Raji (cell line): ENCODE results near the gene ZDHHC14.

ENCODE experiments used
- POLR2A ChIP-seq: IDR thresholded peaks from 2 replicates; pipeline ENCODE4 v1.6.1; 2011; ENCODE audit warnings: low read depth, low read length, control low read depth; ENCODE audit not compliant: insufficient read depth

Gene ZDHHC14

GRCh38 chr6:157380779-157381561 lies at the start of gene ZDHHC14:
ZDHHC14 (plus strand) TSS chr6:157381190.
- peak; percentile 86 for TF ChIP-seq POLR2A

GRCh38 chr6:157332813-157333212 lies 48.2 kb upstream of the ZDHHC14 start:
- TF ChIP-seq POLR2A = no peak

GRCh38 chr6:157333537-157333936 lies 47.5 kb upstream of the ZDHHC14 start:
- TF ChIP-seq POLR2A = no peak

GRCh38 chr6:157333956-157334355 lies 47.0 kb upstream of the ZDHHC14 start:
- TF ChIP-seq POLR2A = no peak

DNA sequence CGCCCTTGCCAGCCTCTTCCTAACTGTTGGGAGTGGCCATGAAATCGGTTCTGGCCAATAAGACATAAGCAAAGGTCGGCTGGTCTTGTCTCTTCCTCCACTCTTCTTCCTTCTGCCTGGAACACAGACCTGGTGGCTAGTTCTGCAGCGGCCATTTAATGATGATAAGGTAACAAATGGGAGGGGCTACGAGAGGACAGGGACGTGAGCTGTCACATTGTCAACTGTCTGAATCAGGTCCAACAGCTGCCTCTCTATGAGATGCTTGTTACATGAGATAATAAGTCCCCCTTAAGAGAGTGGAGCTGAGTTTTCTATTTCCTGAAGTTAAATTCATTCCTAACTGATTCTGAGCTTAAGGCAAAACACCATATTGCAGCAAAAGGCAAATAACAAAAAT lies 45.2 kb upstream of the ZDHHC14 start:
- TF ChIP-seq POLR2A = no peak

- TF ChIP-seq POLR2A = no peak
Measured at GRCh38 chr6:157337751-157338150, 43.2 kb upstream of the ZDHHC14 start.

GRCh38 chr6:157339432-157339831 lies 41.6 kb upstream of the ZDHHC14 start:
- TF ChIP-seq POLR2A = no peak

GRCh38 chr6:157343732-157344131 lies 37.3 kb upstream of the ZDHHC14 start:
- TF ChIP-seq POLR2A = no peak

DNA sequence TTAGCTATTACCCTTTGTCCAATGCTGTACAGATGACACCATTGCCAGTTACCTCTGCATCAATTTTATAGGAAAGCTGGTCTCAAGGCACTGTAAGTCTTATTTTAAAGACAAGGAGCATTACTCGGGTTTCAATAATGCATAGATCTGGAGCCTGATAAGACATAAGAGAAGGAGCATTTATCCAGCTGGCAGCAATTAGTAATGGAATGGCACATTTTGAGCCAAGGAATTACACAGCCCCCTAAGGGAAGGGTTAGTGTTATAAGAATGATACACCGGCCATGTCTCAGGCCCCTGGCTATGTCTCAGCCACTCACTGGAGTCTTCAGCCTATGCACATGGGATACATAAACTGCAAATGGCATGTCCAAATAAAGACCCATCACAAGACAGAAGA lies 34.6 kb upstream of the ZDHHC14 start:
- no peak for TF ChIP-seq POLR2A

GRCh38 chr6:157358287-157358686 lies 22.7 kb upstream of the ZDHHC14 start:
- TF ChIP-seq POLR2A = no peak

DNA sequence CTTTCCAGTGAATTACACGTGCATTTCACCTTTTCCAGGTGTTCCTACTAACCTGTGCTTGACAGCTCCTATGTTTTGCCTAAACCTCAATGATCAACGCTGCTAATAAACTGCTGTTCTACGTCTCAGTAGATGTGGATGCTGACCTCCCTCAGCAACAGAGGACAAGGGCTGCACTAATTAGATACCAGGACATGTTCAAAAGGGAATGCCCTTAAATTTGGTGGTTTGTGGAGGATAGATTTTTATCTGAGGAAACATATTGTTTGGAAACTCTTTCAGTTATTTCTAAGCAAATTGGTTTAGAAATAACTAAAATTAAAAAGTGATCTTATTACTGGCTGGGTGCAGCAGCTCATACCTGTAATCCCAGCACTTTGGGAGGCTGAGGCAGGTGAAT lies 19.1 kb upstream of the ZDHHC14 start:
- TF ChIP-seq POLR2A = no peak

DNA sequence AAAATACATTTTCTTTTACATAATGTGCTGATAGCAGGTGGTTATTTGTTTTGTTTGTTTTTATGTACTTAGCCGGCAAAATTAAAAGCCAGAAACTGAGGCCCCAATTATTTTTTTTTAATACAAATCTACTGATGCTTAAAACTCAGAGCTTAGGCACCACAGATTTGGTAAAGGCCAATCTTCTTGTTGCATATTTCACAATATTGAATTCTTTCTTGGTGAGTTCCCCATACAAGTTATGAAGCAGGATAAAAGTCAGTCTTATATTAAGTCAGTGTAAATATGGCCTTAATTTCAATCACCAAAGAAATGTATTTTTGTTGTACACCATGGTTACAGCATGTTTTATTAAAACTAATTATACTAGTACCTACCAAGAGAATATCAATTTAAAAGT lies 16.3 kb upstream of the ZDHHC14 start:
- TF ChIP-seq POLR2A = no peak

- no peak for TF ChIP-seq POLR2A
Measured at GRCh38 chr6:157366648-157367047, 14.3 kb upstream of the ZDHHC14 start.

GRCh38 chr6:157368359-157369049 lies 12.5 kb upstream of the ZDHHC14 start:
- TF ChIP-seq POLR2A = no peak

DNA sequence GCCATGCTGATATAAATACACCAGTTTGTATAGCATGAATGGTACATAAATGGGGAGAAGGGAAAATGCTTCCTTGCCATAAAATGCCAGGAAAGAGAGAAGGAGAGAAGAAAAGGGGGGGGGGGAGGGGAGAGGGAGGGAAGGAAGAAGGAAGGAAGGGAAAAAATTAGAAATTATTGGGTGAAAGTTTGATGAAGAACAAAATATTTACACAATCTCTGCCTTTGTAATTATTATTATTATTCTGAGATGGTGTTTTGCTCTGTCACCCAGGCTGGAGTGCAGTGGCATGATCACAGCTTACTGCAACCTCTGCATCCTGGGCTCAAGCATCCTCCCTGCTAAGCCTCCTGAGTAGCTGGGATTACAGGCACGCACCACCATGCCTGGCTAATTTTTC lies 10.2 kb upstream of the ZDHHC14 start:
- TF ChIP-seq POLR2A = no peak

- no peak for TF ChIP-seq POLR2A
Measured at GRCh38 chr6:157372501-157373280, 8.3 kb upstream of the ZDHHC14 start.

DNA sequence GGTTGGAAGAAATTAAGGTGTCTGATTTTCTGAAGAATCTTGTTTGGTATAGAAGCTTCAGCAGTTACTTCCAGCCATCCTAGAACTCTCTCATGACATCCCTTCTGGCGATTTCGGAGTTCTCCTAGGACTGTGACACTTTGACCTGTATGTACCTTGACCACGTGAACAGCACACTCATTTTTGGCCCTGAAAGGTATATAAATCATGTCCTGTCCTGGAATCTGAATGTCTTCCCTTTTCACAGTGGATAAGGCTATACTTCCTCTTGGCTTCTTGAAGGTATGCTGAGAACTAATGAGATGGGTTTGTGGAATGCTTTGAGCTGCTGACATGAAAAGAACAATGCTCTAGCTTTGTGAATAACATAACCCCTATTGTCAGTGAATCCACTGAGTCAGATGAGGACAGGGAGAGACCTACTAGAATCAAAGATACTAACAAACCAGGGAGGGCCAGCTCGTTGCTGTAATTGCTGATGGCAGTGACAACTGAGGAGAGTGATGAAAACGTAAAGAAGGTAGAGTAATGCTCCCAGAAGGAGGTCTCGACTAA lies 6.0 kb upstream of the ZDHHC14 start:
- no peak for TF ChIP-seq POLR2A
